HCT116 (cell line): Measurements from ENCODE around the gene NR2F6. TPM values are rescaled to one million over a fixed set of nuclear protein-coding genes. Genes with fewer than 3 reads are reported as not detected.

Experiments used
- ATAC-seq: fragments of 200-7000 bp; cut with Tn5 transposase; 2 replicates; pipeline ENCODE4 v1.9.1; 2020; ENCODE audit warnings: mild to moderate bottlenecking, moderate library complexity
- BruUV-seq: library from RNA; stranded (reverse); fragments of 400-500 nt; replicated peaks from 2 replicates; lab custom pipeline; 2021; lab: Mats Ljungman, UMichigan
- CTCF ChIA-PET: fragments of 300-600 bp; sonication (Branson Sonifier 250); formaldehyde crosslinking; loops from one replicate; lab custom pipeline; 2021; ENCODE audit warnings: antibody characterized with exemption; lab: Charles Lee
- POLR2A ChIA-PET: fragments of 300-600, 350-600 bp; sonication (Branson Sonifier 250); formaldehyde crosslinking; loops from one replicate; lab custom pipeline; 2021; ENCODE audit warnings: antibody characterized with exemption; lab: Charles Lee
- RAD21 ChIA-PET, 2 experiments: fragments of 300-600 bp; sonication (Branson Sonifier 250); formaldehyde crosslinking; loops; one replicate each; lab custom pipeline; 2023; ENCODE audit warnings: low total read pairs in 2 of 2; ENCODE audit not compliant: uncharacterized antibody in 2 of 2, unreplicated experiment in 2 of 2, low non-redundant PET in 1 of 2; lab: Charles Lee
- DNase-seq: peaks from one replicate; pipeline ENCODE4 v3.0.0-alpha.2; 2010; ENCODE audit warnings: low read depth, low spot score
- H2AFZ ChIP-seq: fragments of 200-600 bp; shearing (Covaris generic), sonication (generic); 2 replicates; pipeline ENCODE4 v1.6.1; 2017; ENCODE audit warnings: low read depth, mixed run types, mixed read lengths, antibody characterized with exemption, low read length; ENCODE audit not compliant: poor library complexity, severe bottlenecking
- H3K27ac ChIP-seq: 2 replicates; pipeline ENCODE4 v1.5.1; 2012; ENCODE audit warnings: low read depth, low read length
- H3K27me3 ChIP-seq: fragments of 200-600 bp; sonication (generic); 2 replicates; pipeline ENCODE4 v1.6.1; 2016; ENCODE audit warnings: mixed run types, low read length, mixed read lengths; ENCODE audit not compliant: insufficient read depth
- H3K36me3 ChIP-seq, 2 experiments: fragments of 200-500 bp in 1 of 2; fragments of 200-600 bp in 1 of 2; sonication (Bioruptor generic) in 1 of 2; sonication (generic) in 1 of 2; 2 replicates each; pipeline versions ENCODE4 v1.5.1 to v1.6.1; 2014 to 2016; ENCODE audit warnings: low read length in 2 of 2, inconsistent platforms in 1 of 2, mixed read lengths in 1 of 2, mixed run types in 1 of 2; ENCODE audit not compliant: insufficient read depth in 2 of 2, control insufficient read depth in 1 of 2
- H3K4me1 ChIP-seq, 2 experiments: fragments of 200-600 bp in 1 of 2; sonication (generic) in 1 of 2; 2 replicates each; pipeline versions ENCODE4 v1.5.1 to v1.6.1; 2012 to 2017; ENCODE audit warnings: low read length in 2 of 2, inconsistent platforms in 1 of 2, mild to moderate bottlenecking in 1 of 2, mixed read lengths in 1 of 2, mixed run types in 1 of 2, moderate library complexity in 1 of 2; ENCODE audit not compliant: insufficient read depth in 2 of 2, control insufficient read depth in 1 of 2
- H3K4me2 ChIP-seq: fragments of 200-600 bp; sonication (generic); 2 replicates; pipeline ENCODE4 v1.6.1; 2017; ENCODE audit warnings: mixed run types, low read length, mixed read lengths
- H3K4me3 ChIP-seq, 2 experiments: fragments of 200-600 bp in 1 of 2; sonication (generic) in 1 of 2; replicated peaks in 1 of 2; 2 replicates each; pipeline ENCODE4 v1.5.1; 2011 to 2016; ENCODE audit warnings: low read length in 2 of 2, control low read depth in 1 of 2, low read depth in 1 of 2, mild to moderate bottlenecking in 1 of 2, mixed read lengths in 1 of 2, mixed run types in 1 of 2
- H3K79me2 ChIP-seq: fragments of 200-600 bp; sonication (generic); 2 replicates; pipeline ENCODE4 v1.6.1; 2017; ENCODE audit warnings: mild to moderate bottlenecking, mixed run types, low read length, moderate library complexity, mixed read lengths; ENCODE audit not compliant: insufficient read depth
- H3K9ac ChIP-seq: fragments of 200-600 bp; sonication (generic); 2 replicates; pipeline ENCODE4 v1.6.1; 2016; ENCODE audit warnings: low read length, mixed read lengths
- H3K9me2 ChIP-seq: fragments of 200-600 bp; sonication (generic), shearing (Covaris generic); 2 replicates; pipeline ENCODE4 v1.6.1; 2017; ENCODE audit warnings: mixed run types, mild to moderate bottlenecking, moderate library complexity; ENCODE audit not compliant: insufficient read depth
- H3K9me3 ChIP-seq, 2 experiments: fragments of 200-500 bp in 1 of 2; fragments of 200-600 bp in 1 of 2; sonication (Bioruptor generic) in 1 of 2; sonication (generic) in 1 of 2; 2 replicates each; pipeline ENCODE4 v1.6.1; 2014 to 2017; ENCODE audit warnings: low read length in 2 of 2, mixed read lengths in 2 of 2, inconsistent platforms in 1 of 2, low read depth in 1 of 2, mild to moderate bottlenecking in 1 of 2, mixed run types in 1 of 2, moderate library complexity in 1 of 2; ENCODE audit not compliant: control insufficient read depth in 1 of 2, insufficient read depth in 1 of 2
- H4K20me1 ChIP-seq: fragments of 200-600 bp; sonication (generic), shearing (Covaris generic); 2 replicates; pipeline ENCODE4 v1.6.1; 2017; ENCODE audit warnings: mixed run types, mild to moderate bottlenecking, moderate library complexity; ENCODE audit not compliant: insufficient read depth
- EZH2 ChIP-seq: fragments of 200-600 bp; sonication (generic); IDR thresholded peaks from 2 replicates; pipeline ENCODE4 v1.6.1; 2017; ENCODE audit warnings: antibody characterized with exemption, mixed run types
- FOSL1 ChIP-seq: IDR thresholded peaks from 2 replicates; pipeline ENCODE4 v1.6.1; 2012; ENCODE audit warnings: low read depth
- POLR2A ChIP-seq: IDR thresholded peaks from 2 replicates; pipeline ENCODE4 v1.7.0; 2011; ENCODE audit warnings: borderline replicate concordance; ENCODE audit not compliant: insufficient read depth, insufficient read length; ENCODE audit errors: extremely low read depth
- POLR2AphosphoS5 ChIP-seq: IDR thresholded peaks from 2 replicates; pipeline ENCODE4 v1.6.1; 2011; ENCODE audit warnings: mild to moderate bottlenecking, low read depth, low read length, moderate library complexity
- SRF ChIP-seq: IDR thresholded peaks from 2 replicates; pipeline ENCODE4 v1.6.1; 2012; ENCODE audit warnings: low read depth
- TCF7L2 ChIP-seq: IDR thresholded peaks from 2 replicates; pipeline ENCODE4 v1.7.0; 2011; ENCODE audit warnings: borderline replicate concordance, inconsistent platforms; ENCODE audit not compliant: insufficient read depth, insufficient read length; ENCODE audit errors: extremely low read depth
- YY1 ChIP-seq: IDR thresholded peaks from 2 replicates; pipeline ENCODE4 v1.6.1; 2011; ENCODE audit warnings: low read length, low read depth, moderate library complexity, mild to moderate bottlenecking; ENCODE audit not compliant: insufficient replicate concordance; ENCODE audit errors: extremely low read depth
- ZNF274 ChIP-seq: fragments of 200-500 bp; sonication (Bioruptor generic); IDR thresholded peaks from 2 replicates; pipeline ENCODE4 v1.6.1; 2014; ENCODE audit warnings: mild to moderate bottlenecking, low read depth, low read length, inconsistent platforms
- intact Hi-C: fragments of 100-400 bp; cut with micrococcal nuclease; formaldehyde crosslinking; loops from 2 replicates; pipeline ENCODE4 v1.10.0; 2022
- total RNA-seq: library from RNA; stranded (reverse); gene quantifications from one replicate; pipeline ENCODE4 v1.2.1, GENCODE V29; 2021; ENCODE audit not compliant: unreplicated experiment
- TF ChIP-seq, protein P1 (sequence below), 3 experiments: fragments of 200-600 bp in 1 of 3; sonication (generic) in 1 of 3; IDR thresholded peaks in 2 of 3; conservative IDR thresholded peaks in 1 of 3; 2 replicates each; pipeline ENCODE4 v1.5.1; 2012 to 2017; ENCODE audit warnings: low read depth in 2 of 3, low read length in 2 of 3, antibody characterized with exemption in 1 of 3, borderline replicate concordance in 1 of 3, control low read depth in 1 of 3, mild to moderate bottlenecking in 1 of 3, mixed read lengths in 1 of 3, mixed run types in 1 of 3, moderate library complexity in 1 of 3; ENCODE audit not compliant: insufficient read depth in 1 of 3
- TF ChIP-seq, protein P2 (sequence below): IDR thresholded peaks from 2 replicates; pipeline ENCODE4 v1.6.1; 2012

The NR2F6 gene
- total RNA-seq, 1 experiment from 2014 or later = 88.0 TPM

DNA sequence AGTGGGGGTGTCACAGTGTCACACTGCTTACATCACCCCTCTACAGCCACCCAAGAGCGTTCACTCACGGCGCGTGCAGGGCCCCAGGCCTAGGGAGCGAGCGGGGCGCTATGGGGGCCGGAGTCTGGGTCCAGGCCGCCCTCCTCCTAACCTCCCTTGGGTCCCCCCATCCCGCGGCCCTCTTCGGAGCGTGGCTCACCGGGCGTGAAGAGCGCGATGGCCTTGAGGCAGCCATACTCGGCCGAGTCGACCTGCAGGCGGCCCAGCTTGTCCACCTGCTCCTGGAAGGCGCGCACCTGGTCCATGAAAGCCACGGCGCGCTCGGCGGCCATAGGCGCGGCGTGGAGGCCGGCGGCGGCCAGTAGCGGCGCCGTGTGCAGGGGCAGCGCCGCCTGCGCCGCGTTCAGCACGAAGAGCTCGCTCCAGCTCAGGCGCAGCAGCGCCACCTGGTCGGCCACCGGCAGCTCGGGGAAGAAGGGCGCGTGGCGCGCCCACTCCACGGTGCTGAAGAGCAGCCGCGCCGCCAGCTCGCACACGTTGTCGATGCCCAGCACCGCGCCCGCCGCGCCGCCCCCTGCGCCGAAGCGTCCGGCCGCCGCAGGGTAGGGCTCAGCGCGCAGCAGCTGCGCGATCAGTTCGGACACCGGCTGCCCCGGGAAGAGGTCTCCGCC lies 10.3 kb downstream of the NR2F6 start (continued):
- TF ChIP-seq, protein P1, sequence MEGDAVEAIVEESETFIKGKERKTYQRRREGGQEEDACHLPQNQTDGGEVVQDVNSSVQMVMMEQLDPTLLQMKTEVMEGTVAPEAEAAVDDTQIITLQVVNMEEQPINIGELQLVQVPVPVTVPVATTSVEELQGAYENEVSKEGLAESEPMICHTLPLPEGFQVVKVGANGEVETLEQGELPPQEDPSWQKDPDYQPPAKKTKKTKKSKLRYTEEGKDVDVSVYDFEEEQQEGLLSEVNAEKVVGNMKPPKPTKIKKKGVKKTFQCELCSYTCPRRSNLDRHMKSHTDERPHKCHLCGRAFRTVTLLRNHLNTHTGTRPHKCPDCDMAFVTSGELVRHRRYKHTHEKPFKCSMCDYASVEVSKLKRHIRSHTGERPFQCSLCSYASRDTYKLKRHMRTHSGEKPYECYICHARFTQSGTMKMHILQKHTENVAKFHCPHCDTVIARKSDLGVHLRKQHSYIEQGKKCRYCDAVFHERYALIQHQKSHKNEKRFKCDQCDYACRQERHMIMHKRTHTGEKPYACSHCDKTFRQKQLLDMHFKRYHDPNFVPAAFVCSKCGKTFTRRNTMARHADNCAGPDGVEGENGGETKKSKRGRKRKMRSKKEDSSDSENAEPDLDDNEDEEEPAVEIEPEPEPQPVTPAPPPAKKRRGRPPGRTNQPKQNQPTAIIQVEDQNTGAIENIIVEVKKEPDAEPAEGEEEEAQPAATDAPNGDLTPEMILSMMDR (IDR thresholded peaks at IDR 0.05 in 2 of 3, conservative IDR thresholded peaks at IDR 0.05 in 1 of 3; ENCODE audit: borderline replicate concordance in 1 of 3, insufficient read depth in 1 of 3, low read depth in 2 of 3, low read length in 2 of 3) = peak in 1 of 3 experiments; percentile 21; a peak in 1 of 6 replicates
- TF ChIP-seq TCF7L2 = no peak
- TF ChIP-seq, protein P2, sequence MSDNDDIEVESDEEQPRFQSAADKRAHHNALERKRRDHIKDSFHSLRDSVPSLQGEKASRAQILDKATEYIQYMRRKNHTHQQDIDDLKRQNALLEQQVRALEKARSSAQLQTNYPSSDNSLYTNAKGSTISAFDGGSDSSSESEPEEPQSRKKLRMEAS = peak; percentile 72
- TF ChIP-seq EZH2 = no peak

DNA sequence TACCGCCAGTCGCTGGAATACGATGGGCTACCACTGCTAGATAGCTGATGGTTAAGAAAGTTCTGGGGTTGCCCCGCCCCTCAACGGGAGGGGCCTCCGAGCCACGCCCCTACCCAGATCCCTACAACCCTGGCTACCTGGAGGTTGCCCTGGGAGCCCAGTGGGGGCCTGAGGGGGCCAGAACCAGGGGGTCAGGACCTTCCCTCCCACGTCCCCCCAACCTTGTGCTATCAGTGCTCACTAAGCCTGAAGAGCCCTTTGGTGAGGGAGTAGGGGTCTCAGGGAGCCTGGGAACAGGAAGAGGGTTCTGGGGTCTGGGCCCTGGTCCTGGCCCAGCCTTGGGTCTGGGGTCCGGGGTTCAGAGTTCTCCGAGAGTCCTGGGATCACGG lies 10.8 kb downstream of the NR2F6 start:
- TF ChIP-seq ZNF274 = no peak
- TF ChIP-seq POLR2A = peak; percentile 54
- TF ChIP-seq FOSL1 = no peak
- peak; percentile 88 for TF ChIP-seq POLR2AphosphoS5
- no peak for TF ChIP-seq YY1
- TF ChIP-seq SRF = no peak
- Histone ChIP-seq H3K36me3 (peaks cover 13 to 16% of the 10 kb centered on the region in 2 experiments; a peak in 3 of 4 replicates), H3K4me2 (peak overlapping the region; percentile 98), H3K4me3 (peak overlapping the region; percentile 91 to 93), H2AFZ (no peak overlapping the region), H3K4me1 (peaks cover 13 to 27% of the 10 kb centered on the region in 2 experiments), H3K27ac (peak overlapping the region; percentile 100), H3K79me2 (peaks cover 53% of the 10 kb centered on the region), H3K9me3 (no peaks in the 10 kb centered on the region), H3K27me3 (no peaks in the 10 kb centered on the region), H3K9me2 (no peaks in the 10 kb centered on the region), H4K20me1 (peaks cover 7% of the 10 kb centered on the region; the same call in 1 of the 2 replicates), H3K9ac (peak overlapping the region; percentile 94)
- CTCF ChIA-PET = interaction anchor here (0.6 to 1.4 kb wide), 2 partner anchors 9 to 49 kb away, joined by 3 read pairs; partner anchors contain the start of gene OCEL1
- intact Hi-C loops = no loop called here
- ATAC-seq = peak; percentile 77
- RAD21 ChIA-PET = interaction anchor here in 1 of 2 experiments (1.9 kb wide), 1 partner anchor 8 kb away, joined by 5 read pairs; the partner anchor contains the start of gene OCEL1
- BruUV-seq = no TSS peak
- POLR2A ChIA-PET = interaction anchor here (0.8 to 3.8 kb wide), 8 partner anchors 8 to 32 kb away, joined by 3 to 29 read pairs (median 5); partner anchors contain the start of genes BABAM1, OCEL1 and USE1
- no peak for DNase-seq
